Retina (tissue), 1 donor: Measurements from ENCODE around the gene PROKR1.
"Not testable (repeated sequence)": the region's sequence is repeated elsewhere in the genome, so short reads cannot be mapped to it uniquely, and the experiment has no call there.

Experiments used
- DNase-seq: peaks from one replicate; pipeline ENCODE4 v3.0.0-alpha.2; 2016

PROKR1 gene

GRCh38 chr2:68643011-68643873 lies at the start of gene PROKR1:
PROKR1 (plus strand) TSS chr2:68643579; CDS start chr2:68645822, 2,243 bp downstream.
- DNase-seq, result peak; percentile 86

- DNase-seq, result no peak
Measured at GRCh38 chr2:68594041-68594440, 49.3 kb upstream of the PROKR1 start.

- peak; percentile 11 for DNase-seq
Measured at GRCh38 chr2:68594674-68595492, 48.5 kb upstream of the PROKR1 start.

- not testable (repeated sequence) for DNase-seq
Measured at GRCh38 chr2:68595493-68595785, 47.9 kb upstream of the PROKR1 start.

GRCh38 chr2:68600495-68600894 lies 42.9 kb upstream of the PROKR1 start:
- not testable (repeated sequence) for DNase-seq

GRCh38 chr2:68603059-68603458 lies 40.3 kb upstream of the PROKR1 start:
- no peak for DNase-seq

GRCh38 chr2:68604077-68604476 lies 39.3 kb upstream of the PROKR1 start:
- DNase-seq, result no peak

GRCh38 chr2:68605939-68606338 lies 37.4 kb upstream of the PROKR1 start:
- DNase-seq, result no peak

- DNase-seq, result no peak
Measured at GRCh38 chr2:68606759-68607158, 36.6 kb upstream of the PROKR1 start.

GRCh38 chr2:68607837-68608236 lies 35.5 kb upstream of the PROKR1 start:
- no peak for DNase-seq

- no peak for DNase-seq
Measured at GRCh38 chr2:68612765-68613519, 30.4 kb upstream of the PROKR1 start.

- DNase-seq, result no peak
Measured at GRCh38 chr2:68620772-68621171, 22.6 kb upstream of the PROKR1 start.

GRCh38 chr2:68623820-68624219 lies 19.6 kb upstream of the PROKR1 start:
- DNase-seq, result no peak

- no peak for DNase-seq
Measured at GRCh38 chr2:68627615-68628014, 15.8 kb upstream of the PROKR1 start.

- no peak for DNase-seq
Measured at GRCh38 chr2:68632021-68632420, 11.4 kb upstream of the PROKR1 start.

- peak; percentile 29 for DNase-seq
Measured at GRCh38 chr2:68637047-68637446, 6.3 kb upstream of the PROKR1 start.

- DNase-seq, result peak; percentile 21
Measured at GRCh38 chr2:68643874-68644485, 601 bp downstream of the PROKR1 start.

GRCh38 chr2:68645523-68645922 lies 2.1 kb downstream of the PROKR1 start:
- DNase-seq, result no peak

- DNase-seq, result no peak
Measured at GRCh38 chr2:68646303-68646702, 2.9 kb downstream of the PROKR1 start.

- DNase-seq, result no peak
Measured at GRCh38 chr2:68650645-68651044, 7.3 kb downstream of the PROKR1 start.

GRCh38 chr2:68653034-68653433 lies 9.7 kb downstream of the PROKR1 start:
- no peak for DNase-seq

- DNase-seq, result no peak
Measured at GRCh38 chr2:68653538-68653982, 10.2 kb downstream of the PROKR1 start.

- DNase-seq, result no peak
Measured at GRCh38 chr2:68658266-68658665, 14.9 kb downstream of the PROKR1 start.
